ENCODE data around the gene STYX. TPM values are rescaled to one million over a fixed set of nuclear protein-coding genes. Genes with fewer than 3 reads are reported as not detected.
A peak's percentile ranks its signal among the peaks of the same experiment; 100 is the strongest.
"Not testable (repeated sequence)": the region's sequence is repeated elsewhere in the genome, so short reads cannot be mapped to it uniquely, and the experiment has no call there.

Gene STYX
- total RNA-seq, 1 donor from 2014 or later = 18.0 TPM

DNA sequence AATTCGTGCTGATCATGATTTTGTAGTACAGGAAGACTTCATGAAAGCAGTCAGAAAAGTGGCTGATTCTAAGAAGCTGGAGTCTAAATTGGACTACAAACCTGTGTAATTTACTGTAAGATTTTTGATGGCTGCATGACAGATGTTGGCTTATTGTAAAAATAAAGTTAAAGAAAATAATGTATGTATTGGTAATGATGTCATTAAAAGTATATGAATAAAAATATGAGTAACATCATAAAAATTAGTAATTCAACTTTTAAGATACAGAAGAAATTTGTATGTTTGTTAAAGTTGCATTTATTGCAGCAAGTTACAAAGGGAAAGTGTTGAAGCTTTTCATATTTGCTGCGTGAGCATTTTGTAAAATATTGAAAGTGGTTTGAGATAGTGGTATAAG lies 2.5 kb upstream of the STYX start:
- DNase-seq = not testable (repeated sequence)

DNA sequence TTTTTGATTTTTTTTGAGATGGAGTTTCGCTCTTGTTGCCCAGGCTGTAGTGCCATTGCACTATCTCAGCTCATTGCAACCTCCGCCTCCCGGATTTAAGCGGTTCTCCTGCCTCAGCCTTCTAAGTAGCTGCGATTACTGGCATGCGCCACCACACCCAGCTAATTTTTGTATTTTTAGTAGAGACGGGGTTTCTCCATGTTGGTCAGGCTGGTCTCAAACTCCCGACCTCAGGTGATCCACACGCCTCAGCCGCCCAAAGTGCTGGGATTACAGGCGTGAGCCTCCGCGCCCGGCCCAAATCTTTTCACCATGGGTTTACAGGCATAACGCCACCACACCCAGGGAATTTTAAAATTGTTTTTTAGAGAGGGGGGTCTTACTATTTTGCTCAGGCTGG lies 931 bp upstream of the STYX start:
- not testable (repeated sequence) for DNase-seq

- no peak for DNase-seq
Observed at GRCh38 chr14:52729585-52729924, 411 bp upstream of the STYX start.

- DNase-seq = peak; percentile 15
Observed at GRCh38 chr14:52730709-52731111, 744 bp downstream of the STYX start.

DNA sequence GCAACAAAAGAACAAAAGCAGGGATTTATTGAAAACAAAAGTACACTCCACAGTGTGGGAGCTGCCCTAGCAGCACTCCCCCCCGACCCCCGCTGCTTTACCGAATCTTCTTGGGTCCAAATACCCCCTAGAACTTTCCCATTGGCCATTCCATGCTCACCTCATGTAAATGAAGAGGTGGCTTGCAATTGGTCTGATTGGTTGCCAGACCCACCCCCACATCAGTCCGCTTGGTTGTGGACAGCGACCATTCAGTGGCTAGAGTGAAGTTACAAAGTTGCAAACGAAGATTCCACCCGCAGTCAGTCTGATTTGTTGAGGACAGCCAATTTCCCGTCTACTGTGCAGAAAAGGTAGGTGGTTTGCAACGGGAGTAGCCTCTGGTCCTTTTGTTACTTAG lies 3.9 kb downstream of the STYX start:
- DNase-seq = no peak

- DNase-seq = no peak
Observed at GRCh38 chr14:52735921-52736489, 6.0 kb downstream of the STYX start.

GRCh38 chr14:52738409-52738808 lies 8.4 kb downstream of the STYX start:
- DNase-seq = no peak

DNA sequence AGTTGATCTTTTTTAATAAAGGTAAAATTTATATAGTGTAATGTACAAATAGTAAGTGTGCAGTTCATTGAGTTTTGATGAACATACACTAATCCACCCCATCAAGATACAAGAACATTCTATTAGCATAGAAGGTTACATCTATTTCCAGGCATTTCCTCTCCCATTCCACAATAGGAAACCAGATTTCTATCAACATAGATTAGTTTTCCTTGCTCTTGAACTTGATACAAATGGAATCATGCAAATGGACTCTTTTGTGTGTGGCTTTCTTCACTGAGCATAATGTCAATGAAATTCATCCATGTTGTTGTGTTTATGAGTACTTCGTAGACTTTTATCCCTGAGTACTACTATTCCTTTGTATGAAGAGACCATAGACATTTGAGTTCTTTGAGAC lies 10.8 kb downstream of the STYX start:
- no peak for DNase-seq

DNA sequence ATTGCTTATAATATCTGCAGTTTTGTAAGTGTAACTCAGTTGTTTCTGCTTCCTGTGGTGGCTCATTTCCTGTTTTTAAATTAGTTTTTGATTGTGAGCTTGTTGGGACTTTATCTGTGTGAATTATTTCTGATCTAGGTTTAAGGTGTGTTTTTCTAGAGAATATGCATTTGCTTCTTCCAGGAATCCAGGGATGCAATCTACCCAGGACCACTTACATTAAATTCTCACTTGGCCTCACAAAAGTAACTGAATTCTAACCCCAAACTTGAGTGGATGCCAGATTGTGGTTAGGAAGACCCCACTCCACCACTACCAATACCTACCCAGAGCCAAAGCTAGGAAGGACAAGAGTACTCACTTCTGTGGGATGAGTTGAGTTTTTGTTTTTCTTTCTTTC lies 11.9 kb downstream of the STYX start:
- no peak for DNase-seq

- DNase-seq = no peak
Observed at GRCh38 chr14:52748647-52749292, 18.8 kb downstream of the STYX start.

DNA sequence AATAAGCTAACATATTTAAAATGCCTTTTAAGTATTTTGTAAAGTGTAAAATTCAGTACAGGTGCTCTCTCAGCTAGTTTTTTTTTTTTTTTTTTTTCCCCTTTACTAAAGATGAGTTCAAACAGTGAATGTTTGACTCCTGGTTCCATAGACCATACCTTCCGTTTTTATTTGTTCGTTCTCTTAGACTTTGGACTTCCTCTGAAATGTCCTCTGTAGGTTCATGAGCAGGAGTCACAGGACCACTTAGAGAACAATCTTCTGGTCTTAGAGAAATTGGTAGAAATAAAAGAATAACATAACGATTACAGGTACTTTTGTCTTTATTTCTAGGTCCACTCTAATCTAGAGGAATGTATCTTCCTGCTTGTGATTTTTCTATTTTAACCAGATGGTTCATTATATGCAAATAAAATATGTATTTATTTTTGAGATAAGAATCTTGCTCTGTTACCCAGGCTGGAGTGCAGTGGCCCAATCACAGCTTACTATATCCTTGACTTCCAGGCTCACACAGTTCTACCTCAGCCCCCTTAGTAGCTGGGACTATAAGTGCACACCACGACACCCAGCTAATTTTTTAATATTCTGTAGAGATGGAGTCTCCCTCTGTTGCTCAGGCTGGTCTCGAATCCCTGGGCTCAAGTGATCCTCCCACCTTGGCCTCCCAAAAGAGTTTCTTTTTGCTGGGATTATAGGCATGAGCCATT lies 25.8 kb downstream of the STYX start:
- DNase-seq = no peak

GRCh38 chr14:52759145-52759544 lies 29.2 kb downstream of the STYX start:
- DNase-seq = no peak

DNA sequence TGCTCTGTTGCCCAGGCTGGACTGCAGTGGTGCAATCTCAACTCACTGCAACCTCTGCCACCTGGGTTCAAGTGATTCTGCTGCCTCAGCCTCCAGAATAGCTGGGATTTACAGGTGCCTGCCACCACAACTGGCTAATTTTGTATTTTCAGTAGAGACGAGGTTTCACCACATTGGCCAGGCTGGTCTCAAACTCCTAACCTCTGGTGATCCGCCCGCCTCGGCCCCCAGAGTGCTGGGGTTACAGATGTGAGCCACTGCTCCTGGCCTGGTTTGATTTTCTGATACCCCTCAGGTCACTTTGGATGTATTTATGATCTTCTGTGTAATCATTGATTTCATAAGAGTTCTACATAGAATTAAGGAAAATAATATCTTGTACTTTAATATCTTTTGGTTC lies 33.0 kb downstream of the STYX start:
- DNase-seq = not testable (repeated sequence)

DNA sequence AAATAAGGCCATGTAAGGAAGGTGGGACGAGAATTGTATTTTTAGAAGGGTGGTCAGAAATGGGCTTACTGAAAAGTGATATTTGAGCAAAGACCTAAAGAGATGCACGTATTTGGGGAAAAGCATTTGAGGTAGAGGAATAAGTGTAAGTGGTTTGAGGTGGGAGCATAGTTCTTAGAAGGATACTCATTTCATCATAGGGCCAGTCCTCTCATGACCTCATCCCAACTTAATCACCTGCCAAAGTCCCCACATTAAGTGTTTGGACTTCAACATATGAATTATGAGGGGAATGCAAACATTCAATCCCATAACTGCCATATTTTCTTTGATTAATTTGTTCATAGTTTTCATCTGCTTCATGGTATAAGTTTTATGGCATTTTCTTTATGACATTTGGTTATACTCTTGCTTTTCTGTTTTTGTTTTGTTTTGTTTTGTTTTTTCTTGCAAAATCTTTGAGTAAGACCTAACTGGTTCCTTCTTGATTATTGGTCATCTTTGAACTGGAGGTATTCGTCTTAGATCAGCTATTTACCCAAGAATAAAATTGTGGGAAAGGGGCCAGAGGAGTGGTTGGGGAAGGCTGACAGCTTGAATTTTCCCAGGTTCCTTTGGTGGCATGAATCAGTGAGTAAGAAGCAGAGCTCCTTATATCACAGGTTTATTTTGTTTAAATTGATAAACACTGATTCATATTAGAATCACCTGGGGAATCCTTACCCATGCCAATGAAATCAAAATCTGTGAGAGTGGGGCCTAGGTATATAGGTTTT lies 37.3 kb downstream of the STYX start:
- no peak for DNase-seq

- DNase-seq = no peak
Observed at GRCh38 chr14:52769887-52770286, 39.9 kb downstream of the STYX start.

- no peak for DNase-seq
Observed at GRCh38 chr14:52776816-52777215, 46.9 kb downstream of the STYX start.

- no peak for DNase-seq
Observed at GRCh38 chr14:52778702-52779101, 48.7 kb downstream of the STYX start.

DNA sequence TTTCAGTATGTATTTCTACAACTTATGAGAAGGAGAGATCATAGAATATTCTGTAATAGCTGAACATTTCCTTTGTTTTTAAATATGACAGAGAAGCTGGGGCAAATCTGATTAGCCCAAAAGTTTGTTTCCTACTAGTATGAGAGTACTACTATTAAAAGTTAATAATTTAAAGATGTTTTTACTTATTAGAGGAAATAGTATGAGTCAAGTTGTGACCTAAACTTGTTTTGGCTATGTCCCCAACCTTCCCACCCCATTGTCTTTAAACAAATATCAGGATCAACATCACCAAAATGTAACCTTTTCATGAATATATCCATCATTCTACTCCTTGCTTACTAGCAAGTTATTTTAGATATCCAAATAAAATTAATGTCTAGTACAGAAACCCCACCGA lies 50.9 kb downstream of the STYX start:
- no peak for DNase-seq

DNA sequence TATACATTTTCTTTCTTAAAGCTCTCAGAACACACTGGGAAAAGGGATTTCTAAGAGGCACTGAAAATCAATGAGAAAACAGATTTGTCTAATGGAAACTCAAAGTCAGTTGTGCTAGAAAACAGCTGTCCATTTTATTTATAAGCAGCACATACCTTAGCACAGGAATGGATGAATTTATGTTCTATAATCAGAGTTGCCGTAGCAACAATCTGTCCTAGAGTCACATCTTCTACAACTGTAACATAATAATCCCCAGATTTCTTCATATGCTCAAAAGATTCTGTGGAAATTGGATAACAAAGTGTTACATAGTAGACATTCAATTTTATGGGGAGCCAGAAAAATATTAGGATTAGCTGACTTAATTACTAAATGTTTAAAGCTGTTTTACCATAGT lies 51.7 kb downstream of the STYX start:
- no peak for DNase-seq

DNA sequence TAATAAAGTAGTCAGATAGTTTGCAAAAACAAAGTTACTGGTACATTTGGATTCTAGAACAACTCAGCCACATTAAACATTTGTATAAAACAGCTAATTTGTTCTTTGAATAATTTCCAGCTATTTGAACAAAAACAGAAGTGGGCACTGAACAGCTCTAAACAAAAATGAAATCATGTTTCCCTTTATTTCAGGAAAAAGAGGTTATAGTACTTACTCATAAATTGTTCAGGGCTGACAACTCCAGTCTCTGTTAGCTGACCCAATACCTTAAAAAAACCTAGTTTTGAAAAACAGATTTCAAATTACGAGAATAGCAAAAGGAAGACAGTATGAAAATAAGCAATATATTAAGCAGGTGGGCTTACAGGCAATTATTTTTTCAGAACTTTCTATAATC lies 53.2 kb downstream of the STYX start:
- DNase-seq = no peak

DNA sequence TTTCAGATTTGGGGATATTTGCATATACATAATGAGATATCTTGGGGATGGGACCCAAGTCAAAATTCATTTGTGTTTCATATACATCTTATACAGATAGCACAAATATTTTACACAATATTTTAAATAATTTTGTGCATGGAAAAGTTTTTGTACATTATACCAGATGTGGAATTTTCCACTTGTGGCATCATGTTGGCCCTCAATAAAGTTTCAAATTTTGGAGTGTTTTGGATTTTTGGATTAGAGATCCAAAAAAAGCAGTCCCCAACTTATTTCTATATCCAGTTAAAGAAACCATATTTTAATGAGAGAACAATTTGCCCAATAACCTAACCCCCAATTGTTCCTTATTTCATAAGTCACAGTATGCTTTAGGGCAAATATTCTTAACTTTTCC lies 56.9 kb downstream of the STYX start:
- DNase-seq = no peak

DNA sequence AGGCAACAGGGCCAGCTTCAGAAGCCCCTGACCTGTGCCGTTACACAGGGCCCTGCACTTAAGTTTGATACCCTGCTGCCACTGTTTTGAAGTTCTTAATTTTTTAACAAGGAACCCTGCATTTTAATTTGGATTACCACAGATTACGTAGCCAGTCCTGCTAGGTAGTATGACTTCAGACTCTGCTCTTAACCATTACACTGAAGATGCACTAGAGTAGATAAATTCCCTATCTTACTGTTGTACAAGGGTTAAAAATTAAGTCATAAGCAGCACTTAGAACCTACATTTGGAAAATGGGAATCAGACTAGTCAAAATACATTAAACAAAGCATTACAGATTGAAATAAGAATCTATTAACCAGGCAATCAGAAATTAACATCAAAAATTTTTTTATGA lies 59.2 kb downstream of the STYX start:
- DNase-seq = no peak

DNA sequence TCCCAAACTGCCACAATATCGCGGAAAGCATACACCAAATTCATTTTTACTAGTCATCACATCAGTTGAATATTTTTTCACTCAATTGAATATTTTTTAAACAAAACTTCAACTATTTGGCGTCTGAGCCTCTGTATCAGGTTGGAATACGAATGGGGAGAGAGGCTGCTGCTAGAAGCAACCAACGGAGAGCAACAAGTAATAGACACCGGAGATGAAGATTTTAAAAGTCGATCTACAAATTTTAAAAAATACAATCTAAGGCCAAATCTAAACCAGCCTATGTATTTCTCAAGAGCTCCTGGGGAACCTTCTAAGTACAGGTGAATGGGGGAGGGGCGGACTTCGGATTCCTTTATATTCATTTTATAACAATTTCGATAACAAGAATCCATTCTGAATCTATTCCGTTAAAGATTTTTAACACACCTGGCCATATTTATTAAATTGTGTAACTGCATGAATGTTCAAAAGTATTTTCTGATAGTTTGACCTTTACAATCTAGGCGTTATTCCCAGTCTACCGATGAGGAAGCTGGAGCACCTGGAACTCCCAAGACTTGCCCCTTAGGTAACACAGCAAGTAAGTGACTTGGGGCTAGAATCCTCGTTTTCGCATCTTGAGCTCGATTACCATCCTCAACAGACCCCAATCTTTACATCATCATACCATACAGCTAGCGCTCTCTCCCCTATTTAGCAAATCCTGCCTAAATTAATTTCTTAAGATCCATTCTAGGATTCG lies 60.2 kb downstream of the STYX start:
- DNase-seq = no peak
